Cardiac fibroblast (primary cell): ENCODE results near the gene RUFY1.
"Not testable (repeated sequence)": the region's sequence is repeated elsewhere in the genome, so short reads cannot be mapped to it uniquely, and the experiment has no call there.

Experiments used
- DNase-seq, 2 donors: peaks; one replicate each; pipeline versions ENCODE4 v3.0.0 to v3.0.0-alpha.2; 2010; ENCODE audit warnings: low read depth in 2 of 2
- H3K4me3 ChIP-seq, 2 donors: replicated peaks in 1 of 2; 1 replicate in 1 of 2; 2 replicates in 1 of 2; pipeline ENCODE4 v1.5.1; 2011; ENCODE audit warnings: low read depth in 2 of 2, low read length in 2 of 2, mild to moderate bottlenecking in 2 of 2, moderate library complexity in 1 of 2
- CTCF ChIP-seq: IDR thresholded peaks from one replicate; pipeline ENCODE4 v1.5.1; 2011; ENCODE audit warnings: low read depth, mild to moderate bottlenecking, low read length, inconsistent platforms

RUFY1 gene

GRCh38 chr5:179648410-179648809 lies 98.1 kb downstream of the RUFY1 start:
- DNase-seq, result no peak
- no peak for TF ChIP-seq CTCF
- no peak overlapping the region for H3K4me3 ChIP-seq

DNA sequence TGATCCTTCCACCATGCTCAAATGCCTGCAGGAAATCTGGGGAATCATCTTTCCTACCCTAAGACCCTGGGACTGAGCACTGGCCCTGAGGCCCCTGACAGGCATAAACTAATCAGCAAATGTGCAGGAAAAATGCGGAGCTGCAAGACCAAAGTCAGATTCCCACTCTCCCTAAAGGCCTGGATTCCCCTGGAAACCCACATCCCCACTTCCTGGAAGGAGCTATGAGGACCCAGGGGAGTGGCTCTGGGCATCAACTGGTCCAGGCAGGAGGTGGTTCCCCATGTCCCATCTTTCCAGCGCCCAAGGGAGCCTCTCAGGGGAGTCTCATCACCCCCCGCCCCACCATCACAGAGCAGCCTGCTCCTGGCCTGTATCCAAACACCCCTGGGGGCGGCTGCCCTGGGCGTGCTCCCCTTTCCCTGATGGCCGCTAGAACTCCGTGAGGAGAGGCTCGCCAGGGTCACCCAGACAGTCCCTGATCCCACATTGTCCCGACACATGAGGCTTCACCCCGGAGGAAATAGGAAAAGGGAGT lies 98.9 kb downstream of the RUFY1 start:
- DNase-seq, H3K4me3 ChIP-seq: not testable (repeated sequence)

DNA sequence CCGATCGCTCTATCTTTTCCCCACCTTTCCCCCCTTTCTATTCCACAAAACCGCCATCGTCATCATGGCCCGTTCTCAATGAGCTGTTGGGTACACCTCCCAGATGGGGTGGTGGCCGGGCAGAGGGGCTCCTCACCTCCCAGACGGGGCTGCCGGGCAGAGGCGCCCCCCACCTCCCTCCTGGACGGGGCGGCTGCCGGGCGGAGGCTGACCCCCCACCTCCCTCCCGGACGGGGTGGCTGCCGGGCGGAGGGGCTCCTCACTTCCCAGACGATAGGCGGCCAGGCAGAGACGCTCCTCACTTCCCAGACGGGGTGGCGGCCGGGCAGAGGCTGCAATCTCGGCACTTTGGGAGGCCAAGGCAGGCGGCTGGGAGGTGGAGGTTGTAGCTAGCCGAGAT lies 99.9 kb downstream of the RUFY1 start:
- DNase-seq, H3K4me3 ChIP-seq: not testable (repeated sequence)

DNA sequence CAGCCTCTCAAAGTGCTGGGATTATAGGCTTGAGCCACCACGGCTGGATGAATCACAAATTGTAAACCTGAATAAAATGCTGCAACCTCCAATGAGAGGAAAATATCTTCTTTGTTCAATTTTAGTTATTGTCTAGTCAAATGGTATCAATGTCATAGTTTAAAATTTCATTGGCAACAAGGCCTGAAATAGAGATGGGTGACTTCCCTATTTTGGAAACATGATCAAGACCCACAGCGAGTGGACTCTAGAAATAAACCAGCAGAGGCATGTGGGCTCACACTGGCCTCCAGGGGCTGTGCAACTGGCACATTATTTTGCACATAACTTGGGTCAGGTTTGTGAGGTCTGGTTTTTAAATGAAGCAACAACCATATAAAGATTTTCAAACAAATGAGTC lies 102.8 kb downstream of the RUFY1 start:
- DNase-seq, H3K4me3 ChIP-seq: not testable (repeated sequence)

GRCh38 chr5:179657302-179658178 lies 107.2 kb downstream of the RUFY1 start:
- H3K4me3 ChIP-seq, DNase-seq: not testable (repeated sequence)

DNA sequence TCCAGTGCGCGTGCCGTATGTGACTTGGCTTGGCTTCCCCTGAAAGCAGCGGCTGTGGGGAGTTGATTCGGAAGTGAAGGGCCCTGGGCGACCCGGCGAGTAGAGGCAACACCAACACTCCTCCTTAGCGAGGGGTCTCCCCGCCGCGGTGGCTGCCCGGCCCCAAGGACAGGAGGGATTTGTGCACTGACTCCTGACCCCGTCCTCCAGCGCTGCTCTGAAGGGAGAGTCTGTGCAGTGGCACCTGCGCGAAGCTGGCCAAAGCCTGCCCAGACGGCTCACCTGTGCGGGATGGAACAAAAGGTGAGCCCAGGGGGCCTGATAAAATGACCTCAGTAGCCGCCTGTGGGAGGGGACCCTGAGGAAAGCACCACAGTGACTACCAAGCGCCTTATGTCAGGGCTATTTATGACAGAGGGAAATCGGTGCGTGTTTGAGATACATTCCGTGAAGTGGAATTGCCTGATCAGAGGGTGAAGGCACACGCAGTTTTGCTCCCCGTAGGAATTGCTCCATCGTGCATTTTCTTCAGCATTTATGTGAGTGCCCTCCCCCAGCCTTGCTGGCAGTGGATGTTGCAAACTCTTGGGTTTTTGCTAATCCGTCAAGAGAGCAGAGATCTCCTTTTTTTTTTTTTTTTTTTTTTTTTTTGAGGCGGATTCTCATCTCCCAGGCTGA lies 108.0 kb downstream of the RUFY1 start:
- peak overlapping the region; percentile 58 to 60 for H3K4me3 ChIP-seq
- DNase-seq, result peak; percentile 47 to 53
